Activated T-helper 2 cell treated with anti-CD3 and anti-CD28 coated beads, Interferon-gamma antibody, Interleukin-2, Interleukin-4, amounts not matched to agents 10 μg/mL and 5 μg/mL and 100 μg/mL, durations not matched to agents 14 hours and 24 hours and 36 hours (primary cell): ENCODE measurements around the gene ARHGAP29. TPM values are rescaled to one million over a fixed set of nuclear protein-coding genes. Genes with fewer than 3 reads are reported as not detected.
A peak's percentile ranks its signal among the peaks of the same experiment; 100 is the strongest.

Experiments used
- DNase-seq: peaks from one replicate; pipeline ENCODE4 v3.0.0; 2021; ENCODE audit warnings: low spot score
- H3K27ac Mint-ChIP-seq: one replicate; pipeline ENCODE4 v1.8.0; 2021; ENCODE audit warnings: mixed read lengths
- H3K27me3 Mint-ChIP-seq: one replicate; pipeline ENCODE4 v1.8.0; 2021; ENCODE audit warnings: low read depth, mixed read lengths
- H3K36me3 Mint-ChIP-seq: one replicate; pipeline ENCODE4 v1.8.0; 2021; ENCODE audit warnings: low read depth, mixed read lengths
- H3K4me1 Mint-ChIP-seq: one replicate; pipeline ENCODE4 v1.8.0; 2021; ENCODE audit warnings: low read depth, mixed read lengths
- H3K4me3 Mint-ChIP-seq: one replicate; pipeline ENCODE4 v1.8.0; 2021; ENCODE audit warnings: low read depth, mild to moderate bottlenecking, moderate library complexity, mixed read lengths
- H3K9me3 Mint-ChIP-seq: one replicate; pipeline ENCODE4 v1.8.0; 2021; ENCODE audit warnings: mixed read lengths
- intact Hi-C: fragments of 100-400 bp; cut with micrococcal nuclease; formaldehyde crosslinking; loops from one replicate; pipeline ENCODE4 v1.15.1; 2023
- total RNA-seq: library from RNA; stranded (reverse); gene quantifications from 2 replicates; pipeline ENCODE4 v1.2.3, GENCODE V29; 2022

ARHGAP29 gene
- total RNA-seq, 1 donor from 2014 or later, result 0.18 TPM

- Mint-ChIP-seq H3K4me3 (no peak overlapping the region), H3K4me1 (peaks cover 15% of the 10 kb centered on the region), H3K36me3 (no peaks in the 10 kb centered on the region), H3K27ac (no peak overlapping the region), H3K27me3 (peaks cover 81% of the 10 kb centered on the region), H3K9me3 (peaks cover 13% of the 10 kb centered on the region)
- intact Hi-C loops, result loop anchor here (5.0 kb wide), 1 partner anchor 223 kb away; no protein-coding TSS in a partner anchor
- DNase-seq, result no peak
Measured at GRCh38 chr1:94239051-94239450, 1.7 kb upstream of the ARHGAP29 start.

- intact Hi-C loops, result loop anchor here (2.0 to 5.0 kb wide), 2 partner anchors 182 to 226 kb away; partner anchors contain the start of gene ABCD3
- Mint-ChIP-seq H3K27me3 (peaks cover 78% of the 10 kb centered on the region), H3K9me3 (no peaks in the 10 kb centered on the region), H3K36me3 (no peaks in the 10 kb centered on the region), H3K4me1 (peaks cover 15% of the 10 kb centered on the region), H3K27ac (no peak overlapping the region), H3K4me3 (peak overlapping the region; percentile 62)
- no peak for DNase-seq
Measured at GRCh38 chr1:94236630-94237290, 624 bp downstream of the ARHGAP29 start.

GRCh38 chr1:94236013-94236491, 1.3 kb downstream of the ARHGAP29 start:
- H3K27ac Mint-ChIP-seq, result no peak overlapping the region
- H3K27me3 Mint-ChIP-seq, result peaks cover 81% of the 10 kb centered on the region
- peak overlapping the region; percentile 62 for H3K4me3 Mint-ChIP-seq
- H3K9me3 Mint-ChIP-seq, result no peaks in the 10 kb centered on the region
- no peak for DNase-seq
- peaks cover 15% of the 10 kb centered on the region for H3K4me1 Mint-ChIP-seq
- intact Hi-C loops, result loop anchor here (2.0 to 5.0 kb wide), 2 partner anchors 183 to 226 kb away; partner anchors contain the start of gene ABCD3
- H3K36me3 Mint-ChIP-seq, result no peaks in the 10 kb centered on the region

- H3K27ac Mint-ChIP-seq, result no peak overlapping the region
Measured at GRCh38 chr1:94235189-94236012, 2.0 kb downstream of the ARHGAP29 start.

GRCh38 chr1:94234615-94235014, 2.8 kb downstream of the ARHGAP29 start:
- Mint-ChIP-seq H3K9me3 (no peaks in the 10 kb centered on the region), H3K4me1 (peaks cover 15% of the 10 kb centered on the region), H3K27me3 (peaks cover 70% of the 10 kb centered on the region), H3K4me3 (no peak overlapping the region), H3K36me3 (no peaks in the 10 kb centered on the region), H3K27ac (no peak overlapping the region)
- DNase-seq, result no peak
- intact Hi-C loops, result loop anchor here (5.0 kb wide), 1 partner anchor 228 kb away; no protein-coding TSS in a partner anchor

More at GRCh38 chr1:94235189-94236012, 2.0 kb downstream of the ARHGAP29 start:
- H3K4me1 Mint-ChIP-seq, result peaks cover 15% of the 10 kb centered on the region
- no peak for DNase-seq
- H3K36me3 Mint-ChIP-seq, result no peaks in the 10 kb centered on the region
- intact Hi-C loops, result loop anchor here (2.0 to 5.0 kb wide), 2 partner anchors 183 to 227 kb away; partner anchors contain the start of gene ABCD3
- H3K27me3 Mint-ChIP-seq, result peaks cover 75% of the 10 kb centered on the region
- no peak overlapping the region for H3K4me3 Mint-ChIP-seq
- no peaks in the 10 kb centered on the region for H3K9me3 Mint-ChIP-seq

GRCh38 chr1:94231746-94232145, 5.6 kb downstream of the ARHGAP29 start:
- no peak overlapping the region for H3K4me3 Mint-ChIP-seq
- peaks cover 68% of the 10 kb centered on the region for H3K27me3 Mint-ChIP-seq
- intact Hi-C loops, result no loop called here

GRCh38 chr1:94230920-94231319, 6.5 kb downstream of the ARHGAP29 start:
- no peaks in the 10 kb centered on the region for H3K9me3 Mint-ChIP-seq
- no peaks in the 10 kb centered on the region for H3K36me3 Mint-ChIP-seq
- intact Hi-C loops, result no loop called here
- H3K4me3 Mint-ChIP-seq, result no peak overlapping the region
- no peak for DNase-seq
- no peak overlapping the region for H3K27ac Mint-ChIP-seq
- H3K27me3 Mint-ChIP-seq, result peaks cover 68% of the 10 kb centered on the region
- H3K4me1 Mint-ChIP-seq, result peaks cover 3% of the 10 kb centered on the region

More at GRCh38 chr1:94231746-94232145, 5.6 kb downstream of the ARHGAP29 start:
- Mint-ChIP-seq H3K36me3 (no peaks in the 10 kb centered on the region), H3K27ac (no peak overlapping the region), H3K9me3 (no peaks in the 10 kb centered on the region), H3K4me1 (peaks cover 11% of the 10 kb centered on the region)
- DNase-seq, result no peak

- intact Hi-C loops, result no loop called here
Measured at GRCh38 chr1:94228640-94229375, 8.6 kb downstream of the ARHGAP29 start.

GRCh38 chr1:94227624-94228023, 9.8 kb downstream of the ARHGAP29 start:
- intact Hi-C loops, result no loop called here
- H3K36me3 Mint-ChIP-seq, result no peaks in the 10 kb centered on the region
- peaks cover 45% of the 10 kb centered on the region for H3K27me3 Mint-ChIP-seq
- H3K9me3 Mint-ChIP-seq, result no peaks in the 10 kb centered on the region
- no peak overlapping the region for H3K4me3 Mint-ChIP-seq
- no peak overlapping the region for H3K27ac Mint-ChIP-seq
- no peaks in the 10 kb centered on the region for H3K4me1 Mint-ChIP-seq
- DNase-seq, result no peak

More at GRCh38 chr1:94228640-94229375, 8.6 kb downstream of the ARHGAP29 start:
- Mint-ChIP-seq H3K36me3 (no peaks in the 10 kb centered on the region), H3K9me3 (no peaks in the 10 kb centered on the region), H3K4me3 (no peak overlapping the region), H3K4me1 (no peaks in the 10 kb centered on the region), H3K27ac (no peak overlapping the region), H3K27me3 (peaks cover 52% of the 10 kb centered on the region)
- DNase-seq, result no peak

- Mint-ChIP-seq H3K4me1 (no peaks in the 10 kb centered on the region), H3K36me3 (no peaks in the 10 kb centered on the region), H3K9me3 (no peaks in the 10 kb centered on the region), H3K27ac (no peak overlapping the region), H3K27me3 (peaks cover 38% of the 10 kb centered on the region), H3K4me3 (no peak overlapping the region)
- intact Hi-C loops, result no loop called here
- DNase-seq, result no peak
Measured at GRCh38 chr1:94225845-94226244, 11.5 kb downstream of the ARHGAP29 start.

GRCh38 chr1:94218332-94218731, 19.1 kb downstream of the ARHGAP29 start:
- intact Hi-C loops, result no loop called here
- no peak overlapping the region for H3K27ac Mint-ChIP-seq
- no peak for DNase-seq
- peaks cover 36% of the 10 kb centered on the region for H3K27me3 Mint-ChIP-seq
- no peak overlapping the region for H3K4me3 Mint-ChIP-seq
- H3K36me3 Mint-ChIP-seq, result no peaks in the 10 kb centered on the region
- H3K4me1 Mint-ChIP-seq, result no peaks in the 10 kb centered on the region
- H3K9me3 Mint-ChIP-seq, result no peaks in the 10 kb centered on the region

GRCh38 chr1:94215955-94216354, 21.4 kb downstream of the ARHGAP29 start:
- Mint-ChIP-seq H3K4me1 (no peaks in the 10 kb centered on the region), H3K27me3 (peaks cover 32% of the 10 kb centered on the region), H3K27ac (no peak overlapping the region), H3K4me3 (no peak overlapping the region), H3K36me3 (no peaks in the 10 kb centered on the region), H3K9me3 (no peaks in the 10 kb centered on the region)
- no peak for DNase-seq
- intact Hi-C loops, result no loop called here
